Measurements from ENCODE around the gene SGPP1. TPM values are rescaled to one million over a fixed set of nuclear protein-coding genes. Genes with fewer than 3 reads are reported as not detected.

Gene SGPP1
- polyA plus RNA-seq, 3 donors from 2014 or later, result 16.7 to 35.2 (median 21.2) TPM

Other genes starting within 250 kb of the SGPP1 start
- gene PPP2R5E, start 184.7 kb downstream of the SGPP1 start, polyA plus RNA-seq, result 10 to 100 TPM; 28.4 to 61.8 (median 47.3) TPM
- 10 to 100 TPM in 2 of 3 donors, 1 to 10 TPM in 1; 8.7 to 16.2 (median 13.8) TPM for gene WDR89, start 86.2 kb downstream of the SGPP1 start, polyA plus RNA-seq
- gene SYNE2, start 124.9 kb upstream of the SGPP1 start, polyA plus RNA-seq, result 100 to 1,000 TPM in 1 of 3 donors, 10 to 100 TPM in 2; 14.0 to 116 (median 20.0) TPM